CD4-positive, alpha-beta T cell (primary cell): ENCODE results near the gene OR4N5. TPM values are rescaled to one million over a fixed set of nuclear protein-coding genes. Genes with fewer than 3 reads are reported as not detected.
A peak's percentile ranks its signal among the peaks of the same experiment; 100 is the strongest.

Experiments used
- ATAC-seq: fragments of 200-7000 bp; cut with Tn5 transposase; one replicate; pipeline ENCODE4 v1.10.0; 2022; ENCODE audit warnings: mild to moderate bottlenecking; ENCODE audit not compliant: poor library complexity
- CTCF ChIA-PET: fragments of 350-600 bp; sonication (Branson Sonifier 250); formaldehyde crosslinking; loops from one replicate; lab custom pipeline; 2021; ENCODE audit warnings: antibody characterized with exemption, inconsistent platforms; lab: Charles Lee
- POLR2A ChIA-PET: fragments of 350-600 bp; sonication (Branson Sonifier 250); formaldehyde crosslinking; loops from one replicate; lab custom pipeline; 2021; ENCODE audit warnings: antibody characterized with exemption, inconsistent platforms; lab: Charles Lee
- DNase-seq, 14 experiments: peaks; one replicate each; pipeline ENCODE4 v3.0.0-alpha.2; 2013 to 2020; ENCODE audit warnings: mixed read lengths in 2 of 14
- H3K27ac ChIP-seq, 2 donors: one replicate each; pipeline versions ENCODE4 v1.5.1 to v1.7.0; 2013; ENCODE audit warnings: low read length in 2 of 2, low read depth in 1 of 2, mild to moderate bottlenecking in 1 of 2
- H3K27me3 ChIP-seq, 2 experiments: 1 replicate in 1 of 2; 2 replicates in 1 of 2; pipeline versions ENCODE4 v1.6.1 to v1.7.0; 2013; ENCODE audit warnings: low read length in 2 of 2, control low read depth in 1 of 2, mild to moderate bottlenecking in 1 of 2, moderate library complexity in 1 of 2; ENCODE audit not compliant: insufficient read depth in 2 of 2, control insufficient read depth in 1 of 2
- H3K36me3 ChIP-seq: one replicate; pipeline ENCODE4 v1.6.1; 2013; ENCODE audit warnings: low read length, control low read depth; ENCODE audit not compliant: insufficient read depth
- H3K4me1 ChIP-seq: one replicate; pipeline ENCODE4 v1.6.1; 2013; ENCODE audit warnings: low read length, control low read depth; ENCODE audit not compliant: insufficient read depth
- H3K4me3 ChIP-seq: one replicate; pipeline ENCODE4 v1.5.1; 2013; ENCODE audit warnings: mild to moderate bottlenecking, low read length, moderate library complexity
- H3K9me3 ChIP-seq, 2 experiments: 1 replicate in 1 of 2; 2 replicates in 1 of 2; pipeline versions ENCODE4 v1.6.1 to v1.7.0; 2013; ENCODE audit warnings: low read length in 2 of 2, mild to moderate bottlenecking in 2 of 2, control low read depth in 1 of 2, moderate library complexity in 1 of 2; ENCODE audit not compliant: control insufficient read depth in 1 of 2, insufficient read depth in 1 of 2
- H3K27ac Mint-ChIP-seq: one replicate; pipeline ENCODE4 v1.8.0; 2020; ENCODE audit warnings: mixed read lengths
- H3K27me3 Mint-ChIP-seq: one replicate; pipeline ENCODE4 v1.8.0; 2021; ENCODE audit warnings: mixed read lengths
- H3K36me3 Mint-ChIP-seq: one replicate; pipeline ENCODE4 v1.8.0; 2021; ENCODE audit warnings: low read depth, mixed read lengths
- H3K4me1 Mint-ChIP-seq: one replicate; pipeline ENCODE4 v1.8.0; 2021; ENCODE audit warnings: low read depth, mixed read lengths
- H3K4me3 Mint-ChIP-seq: one replicate; pipeline ENCODE4 v1.8.0; 2020; ENCODE audit warnings: mild to moderate bottlenecking, mixed read lengths
- H3K9me3 Mint-ChIP-seq: one replicate; pipeline ENCODE4 v1.8.0; 2020; ENCODE audit warnings: mixed read lengths
- intact Hi-C, 2 experiments: fragments of 100-400 bp; cut with DNase I in 1 of 2; cut with micrococcal nuclease in 1 of 2; formaldehyde crosslinking; loops; one replicate each; pipeline versions ENCODE4 v1.15.1 to v1.9.0; 2023 to 2025; cut with DNase I, micrococcal nuclease
- total RNA-seq, 174 experiments: library from RNA in 2 of 174; stranded (reverse) in 2 of 174; gene quantifications; one replicate each; pipeline ENCODE4 v1.2.3 and lab custom pipeline; 2021 to 2026
- TF ChIP-seq, protein P1 (sequence below): fragments of 200-600 bp; IDR thresholded peaks from one replicate; pipeline ENCODE4 v1.8.0; 2022; ENCODE audit warnings: antibody characterized with exemption, mild to moderate bottlenecking

Gene OR4N5
- total RNA-seq, 2 experiments from 2014 or later: not detected

DNA sequence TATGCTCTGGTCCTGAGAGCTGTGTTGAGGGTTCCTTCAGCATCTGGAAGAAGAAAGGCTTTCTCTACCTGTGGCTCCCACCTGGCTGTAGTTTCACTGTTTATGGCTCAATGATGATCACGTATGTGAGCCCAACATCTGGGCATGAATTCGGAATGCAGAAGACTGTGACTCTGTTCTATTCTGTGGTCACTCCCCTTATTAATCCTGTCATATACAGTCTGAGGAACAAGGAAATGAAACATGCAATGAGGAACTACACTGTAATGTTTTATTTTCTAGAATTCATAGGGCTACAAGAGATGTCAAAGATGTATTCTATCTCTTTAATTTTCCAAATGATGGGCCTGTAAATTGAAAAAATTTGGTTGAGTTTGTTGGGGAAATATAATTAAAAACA is 41.3 kb downstream of the OR4N5 start:
- H3K27ac Mint-ChIP-seq: no peak overlapping the region
- H3K4me3 Mint-ChIP-seq: no peak overlapping the region
- TF ChIP-seq, protein P1, sequence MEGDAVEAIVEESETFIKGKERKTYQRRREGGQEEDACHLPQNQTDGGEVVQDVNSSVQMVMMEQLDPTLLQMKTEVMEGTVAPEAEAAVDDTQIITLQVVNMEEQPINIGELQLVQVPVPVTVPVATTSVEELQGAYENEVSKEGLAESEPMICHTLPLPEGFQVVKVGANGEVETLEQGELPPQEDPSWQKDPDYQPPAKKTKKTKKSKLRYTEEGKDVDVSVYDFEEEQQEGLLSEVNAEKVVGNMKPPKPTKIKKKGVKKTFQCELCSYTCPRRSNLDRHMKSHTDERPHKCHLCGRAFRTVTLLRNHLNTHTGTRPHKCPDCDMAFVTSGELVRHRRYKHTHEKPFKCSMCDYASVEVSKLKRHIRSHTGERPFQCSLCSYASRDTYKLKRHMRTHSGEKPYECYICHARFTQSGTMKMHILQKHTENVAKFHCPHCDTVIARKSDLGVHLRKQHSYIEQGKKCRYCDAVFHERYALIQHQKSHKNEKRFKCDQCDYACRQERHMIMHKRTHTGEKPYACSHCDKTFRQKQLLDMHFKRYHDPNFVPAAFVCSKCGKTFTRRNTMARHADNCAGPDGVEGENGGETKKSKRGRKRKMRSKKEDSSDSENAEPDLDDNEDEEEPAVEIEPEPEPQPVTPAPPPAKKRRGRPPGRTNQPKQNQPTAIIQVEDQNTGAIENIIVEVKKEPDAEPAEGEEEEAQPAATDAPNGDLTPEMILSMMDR: no peak
- intact Hi-C loops: no loop called here
- Histone ChIP-seq H3K36me3 (no peaks in the 10 kb centered on the region), H3K4me1 (no peaks in the 10 kb centered on the region), H3K27me3 (no peaks in the 10 kb centered on the region), H3K27ac (no peak overlapping the region), H3K9me3 (no peaks in the 10 kb centered on the region), H3K4me3 (no peak overlapping the region)
- peaks cover 8% of the 10 kb centered on the region for H3K27me3 Mint-ChIP-seq
- H3K4me1 Mint-ChIP-seq: no peaks in the 10 kb centered on the region
- no peaks in the 10 kb centered on the region for H3K36me3 Mint-ChIP-seq
- CTCF ChIA-PET: no interaction called here
- no peaks in the 10 kb centered on the region for H3K9me3 Mint-ChIP-seq
- DNase-seq (peak in 1 of 14 experiments; percentile 2), ATAC-seq (no peak)
- POLR2A ChIA-PET: no interaction called here

DNA sequence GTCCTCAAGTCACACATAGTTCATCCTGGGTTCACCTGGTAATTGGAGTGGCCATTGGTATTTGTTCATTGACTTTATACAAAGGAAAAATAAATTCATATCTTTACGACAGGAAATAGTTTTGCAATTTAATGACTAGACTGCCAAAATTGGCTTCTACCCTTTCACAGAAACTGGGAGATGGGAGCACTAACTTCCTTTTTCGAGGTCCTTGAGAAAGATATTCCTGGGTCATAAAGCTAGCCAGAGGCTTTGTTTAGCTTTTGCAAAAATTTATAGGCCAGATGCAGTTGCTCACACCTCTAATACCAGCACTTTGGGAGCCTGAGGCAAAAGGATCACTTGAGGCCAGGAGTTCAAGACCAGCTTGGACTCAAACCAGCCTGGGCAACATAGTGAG is 41.9 kb downstream of the OR4N5 start:
- Histone ChIP-seq H3K4me1 (no peaks in the 10 kb centered on the region), H3K27ac (no peak overlapping the region), H3K36me3 (no peaks in the 10 kb centered on the region), H3K4me3 (no peak overlapping the region), H3K27me3 (no peaks in the 10 kb centered on the region), H3K9me3 (no peaks in the 10 kb centered on the region)
- DNase-seq (no peak), ATAC-seq (no peak)
- Mint-ChIP-seq H3K4me3 (no peak overlapping the region), H3K36me3 (no peaks in the 10 kb centered on the region), H3K27ac (no peak overlapping the region), H3K27me3 (peaks cover 9% of the 10 kb centered on the region), H3K4me1 (no peaks in the 10 kb centered on the region), H3K9me3 (no peaks in the 10 kb centered on the region)
- TF ChIP-seq, protein P1: no peak
- CTCF ChIA-PET: no interaction called here
- intact Hi-C loops: no loop called here
- POLR2A ChIA-PET: no interaction called here

DNA sequence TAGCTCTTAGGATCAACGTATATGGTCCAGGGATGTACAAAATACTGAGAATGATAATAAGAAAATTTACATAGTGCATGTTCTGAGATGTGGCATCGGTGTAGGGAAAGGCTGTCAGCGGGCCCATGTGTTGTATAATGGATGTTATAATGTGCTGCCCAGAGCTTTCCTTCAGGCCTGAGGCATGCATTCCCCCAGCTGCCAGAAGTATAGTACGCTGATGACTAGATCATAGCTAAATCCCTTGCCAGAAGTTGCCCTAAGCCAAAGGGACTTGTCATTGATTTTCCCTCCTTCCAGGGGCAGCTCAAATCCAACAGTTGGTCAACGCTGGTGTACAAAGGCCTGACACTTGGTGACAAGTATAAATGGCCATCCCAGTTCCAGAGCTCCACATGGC is 45.6 kb downstream of the OR4N5 start:
- no peaks in the 10 kb centered on the region for H3K36me3 Mint-ChIP-seq
- no peak for ATAC-seq

More for the DNA sequence above, 45.6 kb downstream of the OR4N5 start:
- H3K27ac Mint-ChIP-seq: no peak overlapping the region
- POLR2A ChIA-PET: no interaction called here
- H3K4me1 ChIP-seq: no peaks in the 10 kb centered on the region
- no peak for DNase-seq
- H3K4me3 Mint-ChIP-seq: no peak overlapping the region
- H3K4me3 ChIP-seq: no peak overlapping the region
- no peaks in the 10 kb centered on the region for H3K36me3 ChIP-seq
- no peaks in the 10 kb centered on the region for H3K9me3 ChIP-seq
- H3K9me3 Mint-ChIP-seq: no peaks in the 10 kb centered on the region
- TF ChIP-seq, protein P1: no peak
- CTCF ChIA-PET: no interaction called here
- H3K27me3 Mint-ChIP-seq: peaks cover 7% of the 10 kb centered on the region
- no peak overlapping the region for H3K27ac ChIP-seq
- intact Hi-C loops: no loop called here
- H3K4me1 Mint-ChIP-seq: no peaks in the 10 kb centered on the region
- no peaks in the 10 kb centered on the region for H3K27me3 ChIP-seq
